Gastroesophageal sphincter (tissue), 4 donors: Measurements from ENCODE around the gene NFASC. TPM values are rescaled to one million over a fixed set of nuclear protein-coding genes. Genes with fewer than 3 reads are reported as not detected.

Source experiments
- ATAC-seq: fragments of 150-250 bp; one replicate; pipeline ENCODE4 v1.9.1; 2016; ENCODE audit warnings: mild to moderate bottlenecking, moderate library complexity
- H3K27ac ChIP-seq, 4 donors: fragments of 200-600 bp; sonication (generic) in 3 of 4; 1 replicate in 3 of 4; 2 replicates in 1 of 4; pipeline ENCODE4 v1.5.1; 2016 to 2019
- H3K27me3 ChIP-seq: fragments of 200-600 bp; sonication (generic); one replicate; pipeline ENCODE4 v1.5.1; 2019
- H3K36me3 ChIP-seq, 2 donors: fragments of 200-600 bp; sonication (generic); one replicate each; pipeline ENCODE4 v1.5.1; 2019; ENCODE audit warnings: control low read depth in 1 of 2
- H3K4me1 ChIP-seq, 3 donors: fragments of 200-600 bp; sonication (generic); 1 replicate in 2 of 3; 2 replicates in 1 of 3; pipeline ENCODE4 v1.5.1; 2016 to 2019; ENCODE audit warnings: control low read depth in 2 of 3
- H3K4me3 ChIP-seq, 2 donors: fragments of 200-600 bp; sonication (generic); one replicate each; pipeline ENCODE4 v1.5.1; 2019; ENCODE audit warnings: mild to moderate bottlenecking in 1 of 2, moderate library complexity in 1 of 2
- H3K9me3 ChIP-seq, 3 donors: fragments of 200-600 bp; sonication (generic); one replicate each; pipeline ENCODE4 v1.5.1; 2017 to 2019; ENCODE audit warnings: control low read depth in 2 of 3
- CTCF ChIP-seq, 4 experiments: fragments of 200-600 bp in 2 of 4; fragments of 450-650 bp in 2 of 4; sonication (generic) in 1 of 4; IDR thresholded peaks; one replicate each; pipeline ENCODE4 v1.5.1; 2017 to 2019; ENCODE audit warnings: antibody characterized with exemption in 4 of 4, mild to moderate bottlenecking in 2 of 4, moderate library complexity in 2 of 4
- EP300 ChIP-seq: sonication (generic); formaldehyde crosslinking; IDR thresholded peaks from one replicate; pipeline ENCODE4 v1.6.1; 2017; ENCODE audit warnings: antibody characterized with exemption, mild to moderate bottlenecking
- POLR2A ChIP-seq, 2 donors: fragments of 450-650 bp; IDR thresholded peaks; one replicate each; pipeline ENCODE4 v1.6.1; 2017; ENCODE audit warnings: antibody characterized with exemption in 2 of 2, mild to moderate bottlenecking in 2 of 2, moderate library complexity in 1 of 2
- POLR2AphosphoS5 ChIP-seq: sonication (generic); formaldehyde crosslinking; IDR thresholded peaks from one replicate; pipeline ENCODE4 v1.6.1; 2017; ENCODE audit warnings: antibody characterized with exemption
- WGBS, 2 donors: methylation state at CpG; one replicate each; pipeline ENCODE4 v1.1.5; 2018; ENCODE audit warnings: low coverage in 1 of 2; 5-methylcytosine and 5-hydroxymethylcytosine counted together
- total RNA-seq, 4 donors: library from RNA; depleted of rRNA; stranded (reverse); fragments of >200 nt; gene quantifications; one replicate each; pipeline ENCODE4 v1.1.0, GENCODE V29; 2016

Gene NFASC
- total RNA-seq, 4 donors from 2014 or later: 39.0 to 121 (median 54.5) TPM

- H3K36me3 ChIP-seq: peaks cover 0 to 98% of the 10 kb centered on the region in 2 donors
- H3K9me3 ChIP-seq: no peaks in the 10 kb centered on the region
- H3K27me3 ChIP-seq: no peaks in the 10 kb centered on the region
- TF ChIP-seq EP300 (no peak), POLR2A (IDR thresholded peaks at IDR 0.05) (no peak), POLR2AphosphoS5 (no peak), CTCF (IDR thresholded peaks at IDR 0.05) (no peak)
- no peak for ATAC-seq
- H3K4me3 ChIP-seq: no peak overlapping the region
- 46 to 62% methylated on average over 2 of the region's 3 CpGs for WGBS, 2 donors
- no peaks in the 10 kb centered on the region for H3K4me1 ChIP-seq
- H3K27ac ChIP-seq: peak overlapping the region in 1 of 4 donors; percentile 61
Measured at GRCh38 chr1:204980840-204981405, 110.3 kb downstream of the NFASC start.

DNA sequence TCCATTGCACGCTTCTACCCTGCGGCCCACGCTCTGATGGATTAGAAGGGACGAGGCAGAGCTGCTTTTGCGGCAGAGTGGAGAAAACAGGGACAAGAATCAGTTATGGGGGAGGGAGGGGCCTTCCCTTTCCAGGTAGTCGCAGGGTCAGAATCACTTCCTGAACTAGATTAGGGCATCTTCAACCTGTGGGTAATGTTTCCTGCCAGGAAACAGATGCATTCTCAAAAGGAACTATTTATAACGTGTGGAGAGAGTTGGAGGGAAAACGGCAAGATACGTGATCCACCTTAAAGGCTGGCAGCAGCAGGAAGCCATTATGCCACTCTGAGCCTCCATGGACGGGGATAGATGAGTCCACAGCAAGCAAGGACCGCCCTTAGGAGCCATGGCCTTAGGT, 112.5 kb downstream of the NFASC start:
- ATAC-seq: no peak
- no peak for TF ChIP-seq EP300
- TF ChIP-seq POLR2A (IDR thresholded peaks at IDR 0.05): no peak
- TF ChIP-seq POLR2AphosphoS5: no peak
- no peak for TF ChIP-seq CTCF (IDR thresholded peaks at IDR 0.05)
- Histone ChIP-seq H3K27ac (peak overlapping the region in 1 of 4 donors; percentile 20), H3K27me3 (no peaks in the 10 kb centered on the region), H3K36me3 (peaks cover 0 to 98% of the 10 kb centered on the region in 2 donors), H3K4me1 (no peaks in the 10 kb centered on the region), H3K9me3 (no peaks in the 10 kb centered on the region), H3K4me3 (no peak overlapping the region)
- WGBS, 2 donors: 50 to 73% methylated on average over 2 to 10 of the region's 11 CpGs

GRCh38 chr1:204983881-204984280, 113.2 kb downstream of the NFASC start:
- no peaks in the 10 kb centered on the region for H3K27me3 ChIP-seq
- no peaks in the 10 kb centered on the region for H3K9me3 ChIP-seq
- ATAC-seq: no peak
- H3K4me1 ChIP-seq: peaks cover 0 to 5% (median 0%) of the 10 kb centered on the region in 3 donors
- 89% methylated on average over 8 of the region's 10 CpGs; no CpG with 5 or more reads in 1 of the 2 donors for WGBS, 2 donors
- peaks cover 0 to 98% of the 10 kb centered on the region in 2 donors for H3K36me3 ChIP-seq
- H3K27ac ChIP-seq: no peak overlapping the region
- no peak overlapping the region for H3K4me3 ChIP-seq
- TF ChIP-seq CTCF (IDR thresholded peaks at IDR 0.05): no peak
- TF ChIP-seq POLR2AphosphoS5: no peak
- no peak for TF ChIP-seq EP300
- TF ChIP-seq POLR2A (IDR thresholded peaks at IDR 0.05): no peak

- Histone ChIP-seq H3K4me3 (no peak overlapping the region), H3K27me3 (no peaks in the 10 kb centered on the region), H3K4me1 (peaks cover 0 to 10% (median 0%) of the 10 kb centered on the region in 3 donors), H3K36me3 (peaks cover 0 to 92% of the 10 kb centered on the region in 2 donors), H3K27ac (no peak overlapping the region), H3K9me3 (no peaks in the 10 kb centered on the region)
- ATAC-seq: no peak
- TF ChIP-seq POLR2AphosphoS5 (no peak), POLR2A (IDR thresholded peaks at IDR 0.05) (no peak), CTCF (IDR thresholded peaks at IDR 0.05) (no peak), EP300 (no peak)
- 83% methylated on average over 5 of the region's 8 CpGs; no CpG with 5 or more reads in 1 of the 2 donors for WGBS, 2 donors
Measured at GRCh38 chr1:204984499-204984898, 113.8 kb downstream of the NFASC start.

DNA sequence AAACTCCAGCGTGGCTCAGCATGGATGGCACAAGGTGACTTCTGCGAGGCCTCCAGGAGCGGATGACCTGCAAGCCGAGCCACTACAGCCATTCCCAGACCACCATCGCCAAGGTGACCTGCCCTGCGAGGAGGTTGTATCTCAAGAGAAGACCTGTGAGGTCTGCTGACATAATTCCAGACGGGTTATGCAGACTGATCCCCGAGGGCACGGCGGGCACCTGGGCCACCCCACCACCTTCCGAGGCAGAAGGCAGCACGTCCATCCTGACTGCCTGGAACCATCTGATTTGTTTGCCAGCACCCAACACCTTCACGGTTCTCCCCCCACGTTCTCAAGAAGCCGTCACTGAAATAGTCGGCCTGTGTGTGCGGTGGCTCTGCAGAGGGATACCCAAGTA, 115.5 kb downstream of the NFASC start:
- Histone ChIP-seq H3K9me3 (no peaks in the 10 kb centered on the region), H3K4me3 (no peak overlapping the region), H3K27ac (no peak overlapping the region), H3K4me1 (peaks cover 0 to 10% (median 0%) of the 10 kb centered on the region in 3 donors), H3K36me3 (peaks cover 0 to 92% of the 10 kb centered on the region in 2 donors), H3K27me3 (no peaks in the 10 kb centered on the region)
- WGBS, 2 donors: 87 to 89% methylated on average over 4 to 10 of the region's 17 CpGs
- TF ChIP-seq EP300 (no peak), CTCF (IDR thresholded peaks at IDR 0.05) (no peak), POLR2AphosphoS5 (no peak), POLR2A (IDR thresholded peaks at IDR 0.05) (no peak)
- ATAC-seq: no peak
